COLO829 (cell line): Measurements from ENCODE around the gene OSGEPL1.
"Not testable (repeated sequence)": the region's sequence is repeated elsewhere in the genome, so short reads cannot be mapped to it uniquely, and the experiment has no call there.

ENCODE experiments used
- DNase-seq: peaks from one replicate; pipeline ENCODE4 v3.0.0; 2012; ENCODE audit warnings: low spot score

Gene OSGEPL1

GRCh38 chr2:189729430-189729829 is 33.2 kb downstream of the OSGEPL1 start:
- DNase-seq = no peak

- DNase-seq = no peak
These were observed 35.7 kb downstream of the OSGEPL1 start for GRCh38 chr2:189726849-189727248.

- no peak for DNase-seq
These were observed 36.3 kb downstream of the OSGEPL1 start for GRCh38 chr2:189726271-189726670.

GRCh38 chr2:189723192-189723591 is 39.4 kb downstream of the OSGEPL1 start:
- no peak for DNase-seq

GRCh38 chr2:189719571-189719970 is 43.0 kb downstream of the OSGEPL1 start:
- no peak for DNase-seq

GRCh38 chr2:189717593-189717992 is 45.0 kb downstream of the OSGEPL1 start:
- DNase-seq = not testable (repeated sequence)

- no peak for DNase-seq
These were observed 52.9 kb downstream of the OSGEPL1 start for GRCh38 chr2:189709501-189710221.

GRCh38 chr2:189702071-189702470 is 60.5 kb downstream of the OSGEPL1 start:
- no peak for DNase-seq

- DNase-seq = no peak
These were observed 61.9 kb downstream of the OSGEPL1 start for GRCh38 chr2:189700681-189701080.

GRCh38 chr2:189698020-189698887 is 64.3 kb downstream of the OSGEPL1 start:
- DNase-seq = peak; percentile 35
